Psoas muscle (tissue), 8 donors: ENCODE results near the gene RGS3. TPM values are rescaled to one million over a fixed set of nuclear protein-coding genes. Genes with fewer than 3 reads are reported as not detected.

Source experiments
- ATAC-seq, 4 donors: fragments of 200-7000 bp; cut with Tn5 transposase; one replicate each; pipeline ENCODE4 v1.9.1; 2020; ENCODE audit warnings: moderate library complexity in 3 of 4, mild to moderate bottlenecking in 2 of 4
- DNase-seq, 2 donors: peaks; one replicate each; pipeline ENCODE4 v3.0.0-alpha.2; 2020
- H3K27ac ChIP-seq: fragments of 200-600 bp; one replicate; pipeline ENCODE4 v1.8.0; 2022
- H3K27me3 ChIP-seq, 3 donors: fragments of 200-600 bp in 1 of 3; one replicate each; pipeline versions ENCODE4 v1.6.1 to v1.8.0; 2013 to 2022; ENCODE audit warnings: low read length in 2 of 3, mild to moderate bottlenecking in 2 of 3, moderate library complexity in 1 of 3; ENCODE audit not compliant: insufficient read depth in 3 of 3
- H3K36me3 ChIP-seq, 2 donors: fragments of 200-600 bp in 1 of 2; one replicate each; pipeline versions ENCODE4 v1.6.1 to v1.8.0; 2013 to 2022; ENCODE audit warnings: low read depth in 1 of 2, mild to moderate bottlenecking in 1 of 2, moderate library complexity in 1 of 2; ENCODE audit not compliant: insufficient read depth in 1 of 2
- H3K4me1 ChIP-seq: fragments of 200-600 bp; one replicate; pipeline ENCODE4 v1.8.0; 2022
- H3K4me3 ChIP-seq: fragments of 200-600 bp; one replicate; pipeline ENCODE4 v1.8.0; 2022; ENCODE audit warnings: mild to moderate bottlenecking
- H3K9me3 ChIP-seq: fragments of 200-600 bp; one replicate; pipeline ENCODE4 v1.8.0; 2022
- CTCF ChIP-seq: fragments of 200-600 bp; IDR thresholded peaks from one replicate; pipeline ENCODE4 v1.8.0; 2022; ENCODE audit warnings: antibody characterized with exemption
- WGBS, 3 donors: extraction: QIAGEN DNeasy Blood & Tissue Kit; methylation state at CpG; one replicate each; pipeline versions ENCODE4 v1.1.6 to v1.1.7; 2013; 5-methylcytosine and 5-hydroxymethylcytosine counted together
- intact Hi-C, 2 donors: fragments of 100-400 bp; cut with DNase I; formaldehyde crosslinking; loops; one replicate each; pipeline versions ENCODE4 v1.11.0 to v1.14.2; 2022
- polyA plus RNA-seq, 3 donors: library from polyadenylated mRNA; stranded (reverse); fragments of 200-250 nt; gene quantifications; one replicate each; pipeline ENCODE4 v1.2.3, GENCODE V29; 2013
- total RNA-seq, 4 donors: library from RNA; stranded (reverse); fragmentation: NEBNext Ultra II Directional in 2 of 4; extraction: Animal tissue kit (Norgen Biotek cat#: 25700) in 2 of 4; gene quantifications; one replicate each; pipeline versions ENCODE4 v1.2.1 to v1.2.4, GENCODE V29; 2021 to 2023
- donor health status: healthy with polysubstance abuse.
- donor health status: DM: no; HTN: no; CAD: no; lungs with moderate emphysema.
- donor health status: Bipolar disorder and iron deficiency.
- donor health status: healthy.
- donor health status: DM: yes; HTN: yes; CAD: no.
- donor health status: DM: no; HTN: no; CAD: no.
- donor health status: DM: no; HTN: no; CAD: no.
- donor health status: DM: yes; HTN: yes; CAD: no.

RGS3 gene
- total and polyA plus RNA-seq, 7 donors, result 7.1 to 38.1 (median 14.6) TPM

- TF ChIP-seq CTCF, result no peak
- no peak for DNase-seq
- Histone ChIP-seq H3K27me3 (no peaks in the 10 kb centered on the region), H3K4me1 (peaks cover 26% of the 10 kb centered on the region), H3K27ac (no peak overlapping the region), H3K36me3 (no peaks in the 10 kb centered on the region), H3K4me3 (no peak overlapping the region), H3K9me3 (no peaks in the 10 kb centered on the region)
- intact Hi-C loops, result no loop called here
- ATAC-seq, result no peak
- 97 to 98% (median 98%) methylated on average over 2 of the region's 2 CpGs for WGBS, 3 donors
These were observed 3.7 kb downstream of the RGS3 start for GRCh38 chr9:113467183-113467582.

GRCh38 chr9:113468716-113469448 lies 5.4 kb downstream of the RGS3 start:
- no peaks in the 10 kb centered on the region for H3K27me3 ChIP-seq
- intact Hi-C loops, result no loop called here
- H3K4me1 ChIP-seq, result peaks cover 16% of the 10 kb centered on the region
- H3K36me3 ChIP-seq, result no peaks in the 10 kb centered on the region
- DNase-seq (peak in 1 of 2 donors; percentile 66), ATAC-seq (peak; percentile 68 to 74 (median 70))
- H3K27ac ChIP-seq, result no peak overlapping the region
- H3K9me3 ChIP-seq, result no peaks in the 10 kb centered on the region
- WGBS, 3 donors, result 35 to 48% (median 38%) methylated on average over 6 of the region's 6 CpGs
- H3K4me3 ChIP-seq, result no peak overlapping the region
- TF ChIP-seq CTCF, result no peak

- H3K27ac ChIP-seq, result no peak overlapping the region
- no peak for ATAC-seq
- peaks cover 8% of the 10 kb centered on the region for H3K4me1 ChIP-seq
- no peak for DNase-seq
- no peaks in the 10 kb centered on the region for H3K9me3 ChIP-seq
- WGBS, 3 donors, result 78 to 100% (median 90%) methylated on average over 1 of the region's 1 CpG
- intact Hi-C loops, result no loop called here
- H3K4me3 ChIP-seq, result no peak overlapping the region
- no peaks in the 10 kb centered on the region for H3K36me3 ChIP-seq
- TF ChIP-seq CTCF, result no peak
- no peaks in the 10 kb centered on the region for H3K27me3 ChIP-seq
These were observed 7.6 kb downstream of the RGS3 start for GRCh38 chr9:113471143-113471542.

- peaks cover 9% of the 10 kb centered on the region for H3K4me1 ChIP-seq
These were observed 8.0 kb downstream of the RGS3 start for GRCh38 chr9:113471566-113471965.

More at GRCh38 chr9:113471566-113471965, 8.0 kb downstream of the RGS3 start:
- WGBS, 3 donors, result 91 to 98% (median 96%) methylated on average over 6 of the region's 6 CpGs
- TF ChIP-seq CTCF, result no peak
- Histone ChIP-seq H3K36me3 (no peaks in the 10 kb centered on the region), H3K4me3 (no peak overlapping the region), H3K27me3 (no peaks in the 10 kb centered on the region), H3K9me3 (no peaks in the 10 kb centered on the region), H3K27ac (no peak overlapping the region)
- ATAC-seq (no peak), DNase-seq (no peak)
- intact Hi-C loops, result no loop called here
